Fibroblast of gingiva (primary cell): ENCODE data around the gene ALDH3A2.

ENCODE experiments used
- DNase-seq: peaks from one replicate; pipeline ENCODE4 v3.0.0-alpha.2; 2011; ENCODE audit warnings: low read depth

The ALDH3A2 gene

DNA sequence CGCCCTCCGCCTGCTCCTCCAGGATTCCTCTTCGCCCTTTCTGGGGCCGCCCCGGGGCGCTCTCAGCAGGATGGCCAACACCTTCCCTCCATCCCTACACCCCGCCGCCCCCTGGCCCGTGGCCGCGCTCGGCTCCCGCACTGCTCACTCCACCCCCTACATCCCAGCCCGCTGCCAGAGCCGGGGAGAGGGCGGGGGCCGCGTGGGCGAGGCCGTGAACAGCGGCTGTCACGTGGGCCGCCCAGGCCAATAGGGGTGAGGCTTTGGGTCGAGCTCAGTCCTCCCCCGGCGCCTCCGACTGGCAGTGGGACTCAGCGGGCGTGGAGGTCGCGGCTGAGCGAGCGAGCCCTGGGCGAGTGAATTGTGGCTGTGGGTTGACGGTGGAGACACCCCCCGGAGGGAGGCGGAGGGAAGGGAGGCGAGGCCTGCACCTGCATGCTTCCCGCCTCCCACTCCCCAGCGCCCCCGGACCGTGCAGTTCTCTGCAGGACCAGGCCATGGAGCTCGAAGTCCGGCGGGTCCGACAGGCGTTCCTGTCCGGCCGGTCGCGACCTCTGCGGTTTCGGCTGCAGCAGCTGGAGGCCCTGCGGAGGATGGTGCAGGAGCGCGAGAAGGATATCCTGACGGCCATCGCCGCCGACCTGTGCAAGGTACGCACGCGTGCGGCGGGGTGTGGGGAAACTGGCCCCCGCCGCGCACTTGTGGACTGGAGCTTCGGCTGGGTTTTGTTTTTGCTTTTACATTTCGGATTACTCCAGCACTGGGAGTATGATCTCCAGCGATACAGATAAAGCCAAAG is at the start of gene ALDH3A2:
Gene ALDH3A2 (plus strand): TSS at position 277 of the 799 bp plus-strand sequence. CDS start 221 bp downstream, at position 498.
- DNase-seq: peak; percentile 94

DNA sequence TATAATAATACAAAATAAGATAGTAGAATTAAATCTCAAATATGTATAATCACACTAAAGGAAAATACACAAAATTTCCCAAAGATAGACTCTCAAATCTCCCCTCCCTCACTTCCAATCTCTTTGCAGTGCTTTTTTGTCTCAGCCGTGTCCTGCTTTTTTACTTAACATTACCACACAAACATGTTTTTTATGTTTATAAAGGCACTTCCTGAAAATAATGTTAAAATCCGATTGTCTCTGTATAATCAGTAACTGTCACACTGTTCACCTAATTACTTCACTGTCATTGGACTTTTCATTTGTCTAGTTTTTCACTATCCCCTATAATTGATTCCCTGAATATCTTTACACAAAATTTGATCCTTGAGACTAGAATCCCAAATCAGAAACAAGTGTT is 38.2 kb upstream of the ALDH3A2 start:
- DNase-seq: no peak

DNA sequence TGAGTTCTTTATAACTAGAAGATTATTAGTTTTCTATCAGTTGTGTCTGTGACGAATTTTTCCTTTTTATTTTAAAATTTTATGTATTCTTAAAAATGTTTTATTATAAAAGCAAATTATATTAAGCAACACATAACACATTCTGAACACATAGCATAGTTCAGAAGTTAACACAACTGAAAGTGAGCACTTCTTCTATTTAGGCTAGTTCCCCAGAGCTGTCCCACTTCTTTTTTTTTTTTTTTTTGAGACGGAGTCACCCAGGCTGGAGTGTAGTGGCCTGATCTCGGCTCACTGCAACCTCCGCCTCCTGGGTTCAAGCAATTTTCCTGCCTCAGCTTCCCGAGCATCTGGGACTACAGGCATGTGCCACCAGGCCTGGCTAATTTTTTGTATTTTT is 37.7 kb upstream of the ALDH3A2 start:
- no peak for DNase-seq

DNA sequence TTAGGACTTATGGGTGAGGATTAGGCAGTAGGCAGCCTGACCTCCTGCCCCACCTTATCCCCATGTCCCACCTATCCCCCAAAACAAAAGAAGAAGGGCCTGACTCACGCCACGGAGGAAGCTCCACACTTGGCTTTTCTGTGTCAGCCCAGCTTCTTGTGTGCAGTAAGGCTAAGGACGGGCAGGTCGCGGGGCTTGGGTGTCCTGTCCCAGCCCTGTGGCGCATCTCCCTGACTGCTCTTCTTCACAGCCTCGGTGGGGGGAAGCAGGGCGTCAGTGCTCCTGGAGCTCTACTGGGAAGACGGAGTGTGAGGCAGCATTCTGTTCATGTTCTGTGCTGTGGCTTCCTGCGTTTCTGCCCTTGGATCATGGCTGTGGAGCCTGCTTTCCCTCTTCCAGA is 34.6 kb upstream of the ALDH3A2 start:
- no peak for DNase-seq

DNA sequence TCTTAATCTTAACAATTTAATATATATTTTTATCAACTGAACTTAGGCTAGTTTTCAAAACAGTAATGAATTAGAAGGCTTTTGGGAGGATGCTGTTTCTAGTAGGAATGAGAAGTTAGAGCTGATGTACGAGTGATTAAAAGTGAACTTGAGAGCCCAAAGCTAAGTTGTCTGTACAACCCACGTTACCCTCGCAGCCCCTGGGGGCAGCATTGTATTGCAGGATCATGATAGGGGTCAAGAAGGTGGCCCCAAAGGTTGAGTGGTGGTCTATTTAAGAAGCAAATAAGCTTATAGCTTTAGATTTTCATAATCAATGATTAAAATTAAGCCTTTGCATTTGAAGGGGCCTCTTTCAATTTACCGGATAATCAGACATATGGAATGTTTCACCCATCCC is 33.7 kb upstream of the ALDH3A2 start:
- no peak for DNase-seq

DNA sequence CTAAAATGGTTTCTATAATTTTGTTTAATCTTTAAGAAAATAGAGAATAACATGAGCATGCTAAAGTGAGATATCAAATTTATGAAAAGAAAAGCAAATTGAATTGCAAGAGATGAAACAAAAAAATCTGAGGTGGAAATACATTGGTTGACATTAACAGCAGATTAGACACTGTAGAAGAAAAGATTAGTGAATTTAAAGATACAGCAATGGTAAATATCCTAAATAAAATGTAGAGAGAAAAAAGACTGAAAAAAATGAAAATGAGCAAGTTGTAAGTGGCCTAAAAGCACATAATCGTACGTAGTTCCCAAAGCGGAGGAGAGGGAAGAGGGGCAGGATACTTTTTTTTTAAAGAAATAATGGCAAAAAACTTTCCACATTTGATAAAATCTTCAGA is 30.5 kb upstream of the ALDH3A2 start:
- DNase-seq: no peak

DNA sequence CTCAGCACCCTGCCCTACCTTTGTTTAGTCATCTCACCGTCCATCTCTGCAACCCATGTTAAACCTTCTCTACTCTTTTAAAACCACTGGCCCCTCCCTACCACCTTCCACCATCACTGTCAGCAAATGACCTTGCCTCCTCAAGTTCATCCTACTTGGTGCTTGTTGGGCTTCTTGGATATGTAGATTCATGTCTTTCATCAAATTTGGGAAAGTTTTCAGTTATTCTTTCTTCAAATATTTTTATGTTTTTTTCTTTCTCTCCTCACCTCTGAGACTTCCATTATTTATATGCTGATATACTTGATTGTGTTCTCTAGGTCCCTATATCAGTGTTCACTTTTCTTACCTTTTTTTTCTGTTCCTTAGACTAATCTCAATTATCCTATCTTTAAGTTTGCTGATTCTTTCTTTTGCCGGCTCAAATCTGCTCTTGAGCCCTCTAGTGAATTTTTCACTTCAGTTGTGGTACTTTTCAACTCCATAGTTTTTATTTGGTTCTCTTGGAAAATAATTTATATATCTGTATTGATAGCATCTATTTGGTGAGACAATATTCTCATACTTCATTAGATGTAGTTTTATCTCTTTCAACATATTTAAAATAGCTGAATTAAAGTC is 28.7 kb upstream of the ALDH3A2 start:
- no peak for DNase-seq

DNA sequence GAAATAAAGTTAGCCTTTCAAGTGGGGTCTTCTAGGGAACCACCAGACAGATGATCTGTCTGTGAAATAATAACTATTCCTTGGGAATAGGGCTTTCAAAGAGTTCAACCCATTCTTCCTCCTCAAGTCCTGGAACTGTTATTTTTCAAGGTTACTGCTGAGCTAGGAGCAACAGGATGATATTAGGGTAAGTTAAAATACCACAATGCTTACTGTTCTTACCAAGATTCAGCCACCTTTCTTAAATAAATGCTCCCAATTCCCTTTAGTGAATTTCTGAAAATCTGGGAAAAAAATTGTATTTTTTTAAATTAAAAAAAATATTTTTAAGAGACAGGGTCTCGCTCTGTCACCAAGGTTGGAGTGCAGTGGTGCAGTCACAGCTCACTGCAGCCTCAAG is 26.9 kb upstream of the ALDH3A2 start:
- DNase-seq: no peak

DNA sequence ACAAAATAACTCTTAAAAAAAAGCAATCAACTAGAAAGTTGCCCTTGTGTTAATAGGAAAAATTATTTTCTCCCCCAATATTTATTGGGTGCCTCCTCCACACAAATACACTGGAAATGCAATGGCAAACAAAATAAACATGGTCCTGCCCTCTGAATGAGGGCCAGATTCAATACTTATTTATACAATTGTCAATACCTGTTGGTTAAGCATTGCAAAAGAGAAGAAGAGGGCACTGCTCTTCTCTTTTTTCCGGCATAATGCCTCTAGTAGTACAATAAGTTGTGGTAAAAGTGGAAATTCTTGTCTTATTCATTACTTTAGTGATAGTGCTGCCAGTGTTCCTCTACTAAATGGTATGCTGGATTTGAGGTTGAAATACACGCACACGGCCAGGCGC is 22.5 kb upstream of the ALDH3A2 start:
- DNase-seq: no peak

DNA sequence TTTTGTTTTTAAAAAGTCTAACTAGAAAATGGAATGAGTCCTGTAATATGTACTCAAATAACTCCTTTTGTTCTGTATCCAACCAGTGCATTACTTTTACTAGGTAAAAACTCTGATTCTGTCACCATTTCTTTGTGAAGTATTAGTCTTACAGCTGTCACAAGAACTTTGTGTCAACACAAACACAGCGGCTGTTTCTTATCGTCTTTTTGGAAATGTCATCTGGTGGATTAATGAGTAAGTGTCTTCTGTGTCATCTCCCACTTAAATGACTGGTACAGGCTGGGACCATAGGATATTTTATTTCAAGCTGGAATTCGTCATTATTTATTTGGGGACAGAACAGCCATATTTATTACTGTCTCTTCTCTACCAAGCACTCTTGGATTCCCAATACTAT is 19.1 kb upstream of the ALDH3A2 start:
- no peak for DNase-seq

DNA sequence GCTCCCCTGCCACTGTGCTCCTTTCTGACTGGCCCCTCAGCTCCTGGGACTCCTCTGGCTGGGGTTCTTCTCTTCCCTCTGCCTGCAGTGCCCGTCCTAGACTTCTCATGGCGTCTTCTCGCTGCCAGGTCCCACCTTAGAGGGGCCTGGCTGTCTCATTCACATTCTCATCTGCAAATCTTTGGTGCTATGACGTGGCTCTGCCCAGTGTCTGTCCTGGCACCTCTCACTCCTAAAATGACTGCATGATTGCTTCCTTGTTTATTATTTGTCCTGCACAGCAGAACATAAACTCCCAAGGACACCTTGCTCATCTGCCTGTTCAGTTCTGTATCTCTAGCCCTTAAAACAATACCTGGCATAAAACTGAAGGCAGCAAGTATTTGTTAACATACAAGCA is 18.5 kb upstream of the ALDH3A2 start:
- no peak for DNase-seq

DNA sequence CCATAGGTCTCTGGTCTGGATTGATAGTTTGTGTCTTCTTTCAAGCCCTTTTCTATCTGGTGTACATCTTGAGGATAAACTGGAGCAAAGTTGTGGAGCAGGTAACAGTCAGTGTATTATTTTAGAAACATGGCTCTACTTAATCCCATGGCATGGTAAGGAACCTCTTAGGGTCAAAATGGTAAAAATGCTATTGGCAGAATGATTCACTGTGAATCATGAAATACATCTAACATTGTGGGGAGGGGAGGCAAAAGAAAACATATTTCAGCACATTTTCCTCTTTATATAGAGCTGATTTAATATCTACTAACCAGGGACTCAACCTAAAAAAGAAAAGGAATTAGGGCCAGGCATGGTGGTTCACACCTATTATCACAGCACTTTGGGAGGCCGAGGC is 17.9 kb upstream of the ALDH3A2 start:
- DNase-seq: no peak

DNA sequence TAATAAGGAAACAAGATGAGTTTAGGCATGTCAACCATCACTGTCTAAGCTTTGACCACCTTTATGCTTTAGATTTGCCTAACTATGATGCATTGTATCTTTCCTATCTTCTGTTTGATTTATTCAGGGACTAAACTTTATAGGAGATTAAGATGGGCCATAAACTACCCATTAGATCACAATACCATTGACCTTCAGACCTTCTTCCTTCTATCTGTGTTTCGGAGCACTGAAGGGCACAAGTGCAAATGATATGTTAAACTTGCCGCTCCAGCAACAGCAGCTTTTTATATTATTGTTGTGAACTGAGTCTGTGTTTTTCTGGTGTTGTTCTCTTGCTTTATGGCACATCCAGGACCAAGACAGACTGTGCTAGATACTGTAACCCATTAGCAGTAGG is 16.6 kb upstream of the ALDH3A2 start:
- DNase-seq: no peak

DNA sequence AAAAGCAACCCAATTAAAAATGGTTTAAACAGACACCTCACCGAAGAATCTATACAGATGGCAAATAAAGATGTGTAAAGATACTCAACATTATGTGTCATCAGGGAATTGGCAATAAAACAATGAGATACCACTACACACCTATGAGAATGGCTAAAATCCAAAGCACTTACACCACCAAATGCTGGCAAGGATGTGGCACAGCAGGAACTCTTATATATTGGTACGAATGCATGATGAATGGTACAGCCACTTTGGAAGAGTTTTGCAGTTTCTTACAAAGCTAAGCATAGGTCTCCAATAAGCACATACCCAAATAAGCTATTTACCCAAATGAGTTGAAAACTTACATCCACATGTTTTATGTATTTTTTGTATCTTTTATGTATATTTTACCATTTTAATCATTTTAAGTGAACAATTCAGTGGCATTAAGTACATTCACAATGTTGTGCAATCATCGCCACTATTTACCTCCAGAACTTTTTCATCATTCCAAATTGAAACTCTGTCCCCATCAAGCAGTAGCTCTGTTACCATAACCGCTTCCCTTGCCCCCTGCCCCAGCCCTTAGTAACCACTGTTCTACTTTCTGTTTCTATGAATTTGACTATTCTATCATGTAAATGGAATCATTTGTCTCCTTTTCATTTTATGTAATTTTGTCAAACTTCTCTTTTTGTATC is 6.7 kb upstream of the ALDH3A2 start:
- no peak for DNase-seq

DNA sequence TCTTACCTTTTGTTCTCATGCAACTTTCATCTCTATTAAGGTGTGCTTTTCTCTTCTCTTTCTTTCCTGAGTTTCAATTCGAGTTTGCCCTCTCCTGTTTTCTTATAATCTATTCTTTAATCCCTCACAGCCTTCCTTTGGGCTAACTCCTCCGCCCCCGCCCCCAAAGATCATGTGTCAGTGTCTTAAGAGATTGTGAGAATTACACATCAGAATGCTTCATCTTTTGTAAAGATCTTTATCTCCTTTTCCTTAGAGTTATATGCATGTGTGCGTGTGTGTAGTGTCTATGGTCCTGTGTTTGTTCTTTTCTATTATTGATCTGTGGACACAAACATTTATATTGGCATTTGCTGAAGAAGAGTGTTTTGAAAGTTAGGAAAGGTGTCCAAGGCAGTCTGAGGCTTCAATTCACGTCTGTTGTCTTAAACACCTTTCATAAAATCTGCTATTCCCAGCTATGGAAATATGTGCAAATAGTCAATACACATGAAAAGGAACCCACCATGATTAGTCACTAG is 6.1 kb upstream of the ALDH3A2 start:
- DNase-seq: no peak

DNA sequence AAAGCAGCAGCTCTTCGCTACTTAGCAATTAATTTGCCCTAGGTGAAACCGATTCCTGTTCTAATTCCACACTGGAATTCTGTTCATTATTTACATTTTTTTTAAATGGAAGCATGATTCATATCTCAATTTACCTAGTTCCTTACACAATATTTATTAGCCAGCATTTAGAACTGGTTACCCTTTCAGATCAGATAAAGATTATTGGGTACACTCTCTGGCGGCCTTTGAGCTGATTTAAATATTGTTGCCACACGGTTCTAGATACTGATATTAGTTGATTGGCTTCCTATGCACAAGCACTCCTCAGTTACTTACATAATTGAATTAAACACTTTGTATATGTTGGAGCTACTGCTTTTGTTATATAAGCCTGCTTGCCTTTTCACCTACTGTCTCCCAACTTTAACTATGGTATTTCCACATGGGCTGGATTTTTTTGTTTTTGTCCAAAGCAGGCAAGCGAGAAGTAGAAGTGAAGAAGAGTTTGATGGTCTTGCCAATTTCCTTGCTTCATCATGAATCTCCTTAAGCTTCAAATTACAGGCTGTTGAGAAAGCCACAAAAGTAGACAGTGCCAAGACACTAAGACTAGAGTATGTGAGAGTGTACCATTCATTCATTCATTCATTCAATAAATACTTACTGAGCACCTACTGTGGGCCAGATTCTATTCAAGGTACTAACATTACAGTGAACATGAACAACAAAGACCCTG is 3.9 kb upstream of the ALDH3A2 start:
- DNase-seq: peak; percentile 82

DNA sequence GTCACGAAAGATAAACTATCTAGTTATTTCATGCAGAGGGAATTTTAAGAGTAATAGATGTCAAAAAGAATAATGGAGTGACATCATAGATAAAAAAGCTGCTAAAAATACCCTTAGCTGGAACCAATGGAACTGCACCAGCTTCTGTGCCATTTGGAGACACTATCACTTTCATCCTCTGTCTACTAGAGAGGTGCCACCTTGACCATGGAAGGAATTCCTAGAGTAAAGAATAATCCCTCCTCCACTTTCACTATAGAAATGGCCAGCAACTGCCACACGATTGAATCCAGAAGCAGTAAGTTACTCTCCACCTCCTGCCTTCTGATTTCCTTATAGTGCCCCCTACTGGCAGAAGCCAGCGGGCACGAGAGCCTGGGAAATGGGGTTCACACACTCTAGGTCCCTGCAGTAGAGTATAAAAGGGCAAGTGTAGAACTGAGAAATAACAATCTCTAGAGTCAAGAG is 2.8 kb upstream of the ALDH3A2 start:
- no peak for DNase-seq

DNA sequence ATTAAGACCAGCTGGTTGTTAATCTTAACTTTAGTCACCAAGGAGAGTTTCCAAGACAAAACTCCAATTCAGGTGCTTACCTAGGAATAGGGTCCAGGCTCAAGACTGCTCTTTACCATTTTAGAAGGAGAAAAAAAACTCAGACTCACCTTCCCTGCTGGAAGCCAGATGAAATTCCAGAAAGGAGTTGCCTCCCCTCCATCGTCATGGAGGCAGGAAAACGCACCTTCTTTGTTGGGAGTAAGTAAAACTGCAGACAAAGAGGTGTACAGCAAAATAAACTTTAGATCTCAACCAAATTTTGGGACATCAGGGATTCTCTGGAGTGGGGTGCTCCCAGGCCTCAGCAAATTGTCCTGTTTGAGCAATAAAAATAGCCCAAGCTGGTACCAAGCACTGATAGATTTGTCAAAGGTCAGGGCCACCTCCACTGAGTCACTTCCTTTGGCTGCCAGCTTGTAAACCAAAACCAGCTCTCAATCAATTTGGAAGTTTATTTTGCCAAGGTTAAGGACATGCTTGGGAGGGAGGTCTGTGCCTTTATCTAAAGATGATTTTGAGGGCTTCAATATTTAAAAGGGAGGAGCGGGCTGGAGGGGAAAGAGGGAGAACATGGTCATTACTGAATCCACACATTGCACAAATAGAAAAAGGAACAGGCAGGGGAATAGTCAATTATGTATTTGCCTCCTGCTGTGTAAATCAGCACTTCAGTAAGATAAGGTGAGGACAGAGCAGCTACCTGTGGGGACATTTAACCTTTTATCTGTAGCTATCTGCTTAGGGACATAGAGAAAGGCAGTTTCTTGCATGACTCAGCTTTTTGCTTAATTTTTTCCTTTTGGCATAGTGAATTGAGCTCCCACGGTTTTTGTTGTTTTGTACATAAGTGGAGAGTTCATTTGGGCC is 1.5 kb upstream of the ALDH3A2 start:
- peak; percentile 34 for DNase-seq

DNA sequence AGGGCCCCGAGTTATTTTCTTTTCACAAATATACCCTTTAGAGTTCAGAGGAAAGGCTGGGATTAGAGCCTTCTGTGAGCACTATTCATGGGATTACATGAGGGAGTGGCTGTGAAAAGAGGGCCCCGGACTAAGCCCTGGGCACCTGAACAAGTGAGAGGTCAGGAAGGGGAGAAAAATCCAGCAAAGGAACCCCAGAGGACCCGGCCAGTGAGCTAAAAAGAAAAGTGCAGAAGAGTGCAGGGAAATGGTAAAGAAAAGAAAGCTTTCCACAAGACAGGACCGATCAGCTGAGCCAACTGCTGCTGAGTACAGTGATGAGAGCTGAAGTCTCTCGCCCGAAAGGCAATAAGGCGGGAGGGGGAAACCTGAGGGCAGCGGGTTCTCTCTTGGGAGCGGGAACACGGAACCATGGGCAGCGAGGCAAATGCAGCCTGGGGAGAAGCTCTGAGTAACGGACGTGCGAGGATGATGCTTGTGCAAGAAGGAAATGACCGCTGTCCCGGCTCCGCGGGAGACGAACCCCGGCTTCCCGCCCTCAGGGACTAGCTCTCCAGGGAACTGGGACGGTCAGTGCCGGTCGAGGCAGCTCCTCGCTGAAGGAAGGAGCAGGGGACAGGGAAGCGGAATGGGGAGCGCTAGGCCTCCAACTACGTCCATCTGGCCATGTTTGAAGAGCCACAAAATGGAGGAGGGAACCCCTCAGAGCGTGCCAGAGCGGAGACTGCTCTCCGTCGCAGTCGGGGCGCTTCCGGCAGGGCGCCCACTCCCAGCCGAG is 665 bp upstream of the ALDH3A2 start:
- DNase-seq: peak; percentile 90

DNA sequence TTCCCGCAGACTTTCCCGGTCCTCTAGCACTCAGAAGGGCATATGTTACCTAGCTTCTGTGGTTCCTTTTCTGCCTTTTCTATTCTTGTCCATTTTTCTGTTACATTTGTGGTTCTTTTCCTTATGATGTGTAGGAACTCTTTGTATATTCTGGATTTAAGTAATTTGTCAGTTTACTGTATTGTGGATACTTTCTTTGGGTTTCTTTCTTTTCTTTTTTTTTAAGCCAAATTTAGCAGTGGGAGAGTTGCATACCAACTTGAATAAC is 657 bp downstream of the ALDH3A2 start:
- DNase-seq: no peak

DNA sequence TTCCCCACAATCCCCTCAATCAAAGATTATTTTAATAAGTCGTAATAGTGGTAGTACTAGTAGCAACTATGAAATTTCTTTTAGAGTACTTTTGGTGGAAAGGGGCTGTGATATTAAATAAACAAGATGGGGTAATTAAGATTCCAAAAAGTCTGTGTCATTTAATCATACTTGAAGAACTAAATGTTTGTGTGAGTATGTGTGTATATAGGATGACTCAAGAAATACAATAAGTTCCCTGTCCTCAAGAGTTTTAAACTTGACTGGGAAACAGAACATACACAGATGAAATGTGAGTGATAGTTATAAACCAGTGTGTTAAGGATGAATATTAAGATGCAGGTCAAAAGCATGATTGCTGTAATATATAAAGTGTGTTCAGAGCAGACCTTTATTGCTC is 2.3 kb downstream of the ALDH3A2 start:
- DNase-seq: peak; percentile 34
